ENCODE measurements around the gene DNAJC5. TPM values are rescaled to one million over a fixed set of nuclear protein-coding genes. Genes with fewer than 3 reads are reported as not detected.

Gene DNAJC5
- total RNA-seq, 4 donors from 2014 or later: 38.4 to 87.4 (median 75.1) TPM

GRCh38 chr20:63883201-63883593 lies 11.7 kb upstream of the DNAJC5 start:
- Histone ChIP-seq H3K9me3 (no peaks in the 10 kb centered on the region), H3K4me3 (replicated peaks in 1 of 3) (no peak overlapping the region), H3K36me3 (peaks cover 30 to 35% of the 10 kb centered on the region in 2 donors), H3K27me3 (no peaks in the 10 kb centered on the region), H3K27ac (no peak overlapping the region), H3K4me1 (no peaks in the 10 kb centered on the region)
- no peak for DNase-seq
- 92 to 97% methylated on average over 3 to 6 of the region's 6 CpGs for WGBS, 2 donors
- intact Hi-C loops (cut with DNase I): no loop called here
- no peak for TF ChIP-seq POLR2A (IDR thresholded peaks at IDR 0.05)
- no peak for TF ChIP-seq CTCF (IDR thresholded peaks at IDR 0.05)

- H3K4me1 ChIP-seq: no peaks in the 10 kb centered on the region
- no peak for TF ChIP-seq CTCF (IDR thresholded peaks at IDR 0.05)
- TF ChIP-seq POLR2A (IDR thresholded peaks at IDR 0.05): no peak
- H3K4me3 ChIP-seq (replicated peaks in 1 of 3): no peak overlapping the region
- no peak overlapping the region for H3K27ac ChIP-seq
- 84 to 92% methylated on average over 9 to 21 of the region's 21 CpGs for WGBS, 2 donors
- H3K9me3 ChIP-seq: no peaks in the 10 kb centered on the region
- no peak for DNase-seq
- intact Hi-C loops (cut with DNase I): no loop called here
- H3K27me3 ChIP-seq: no peaks in the 10 kb centered on the region
- peaks cover 34 to 41% of the 10 kb centered on the region in 2 donors for H3K36me3 ChIP-seq
These were observed 10.2 kb upstream of the DNAJC5 start for GRCh38 chr20:63884506-63885263.

GRCh38 chr20:63885264-63886053 lies 9.5 kb upstream of the DNAJC5 start:
- Histone ChIP-seq H3K36me3 (peaks cover 39 to 48% of the 10 kb centered on the region in 2 donors), H3K27ac (no peak overlapping the region), H3K27me3 (no peaks in the 10 kb centered on the region), H3K4me3 (replicated peaks in 1 of 3) (no peak overlapping the region), H3K4me1 (peaks cover 0 to 3% of the 10 kb centered on the region in 2 donors), H3K9me3 (no peaks in the 10 kb centered on the region)
- intact Hi-C loops (cut with DNase I): no loop called here
- TF ChIP-seq POLR2A (IDR thresholded peaks at IDR 0.05) (no peak), CTCF (IDR thresholded peaks at IDR 0.05) (no peak)
- no peak for DNase-seq
- WGBS, 2 donors: 73 to 92% methylated on average over 8 to 18 of the region's 27 CpGs

GRCh38 chr20:63886054-63886419 lies 8.9 kb upstream of the DNAJC5 start:
- peaks cover 39 to 54% of the 10 kb centered on the region in 2 donors for H3K36me3 ChIP-seq

More at GRCh38 chr20:63886054-63886419, 8.9 kb upstream of the DNAJC5 start:
- Histone ChIP-seq H3K9me3 (no peaks in the 10 kb centered on the region), H3K4me1 (peaks cover 0 to 7% of the 10 kb centered on the region in 2 donors), H3K4me3 (replicated peaks in 1 of 3) (no peak overlapping the region), H3K27me3 (no peaks in the 10 kb centered on the region), H3K27ac (no peak overlapping the region)
- no peak for TF ChIP-seq CTCF (IDR thresholded peaks at IDR 0.05)
- no peak for TF ChIP-seq POLR2A (IDR thresholded peaks at IDR 0.05)
- DNase-seq: no peak
- intact Hi-C loops (cut with DNase I): no loop called here
- 93 to 99% methylated on average over 11 to 14 of the region's 14 CpGs for WGBS, 2 donors

All from thyroid gland (tissue), 4 donors.